RWPE2 (cell line): ENCODE data around the gene BRAF.

Experiments used
- ATAC-seq: fragments of 200-7000 bp; cut with Tn5 transposase; 3 replicates; pipeline ENCODE4 v1.9.1; 2021; ENCODE audit warnings: low read depth
- DNase-seq: peaks from one replicate; pipeline ENCODE4 v3.0.0-alpha.2; 2020; ENCODE audit warnings: low spot score
- H3K27ac ChIP-seq: fragments of 450-650 bp; 2 replicates; pipeline ENCODE4 v1.5.1; 2017; ENCODE audit warnings: mild to moderate bottlenecking; ENCODE audit not compliant: poor library complexity, severe bottlenecking
- H3K27me3 ChIP-seq: fragments of 250-450 bp; sonication (Bioruptor Pico); 2 replicates; pipeline ENCODE4 v1.5.1; 2021; ENCODE audit warnings: mild to moderate bottlenecking, moderate library complexity; ENCODE audit not compliant: insufficient read depth, poor library complexity, severe bottlenecking
- H3K36me3 ChIP-seq: fragments of 250-450 bp; sonication (Bioruptor Pico); 2 replicates; pipeline ENCODE4 v1.5.1; 2020; ENCODE audit warnings: low read depth, mild to moderate bottlenecking, moderate library complexity
- H3K4me1 ChIP-seq: fragments of 250-450 bp; sonication (Bioruptor Pico); 2 replicates; pipeline ENCODE4 v1.5.1; 2021; ENCODE audit warnings: mild to moderate bottlenecking, moderate library complexity; ENCODE audit not compliant: insufficient read depth, poor library complexity, severe bottlenecking
- H3K4me3 ChIP-seq: fragments of 250-450 bp; sonication (Bioruptor Pico); 2 replicates; pipeline ENCODE4 v1.5.1; 2021; ENCODE audit warnings: mild to moderate bottlenecking, moderate library complexity; ENCODE audit not compliant: severe bottlenecking
- H3K9me3 ChIP-seq: fragments of 250-450 bp; sonication (Bioruptor Pico); 2 replicates; pipeline ENCODE4 v1.5.1; 2021; ENCODE audit warnings: mild to moderate bottlenecking, moderate library complexity; ENCODE audit not compliant: severe bottlenecking
- TF ChIP-seq, protein P1 (sequence below): fragments of 450-650 bp; IDR thresholded peaks from one replicate; pipeline ENCODE4 v1.5.1; 2017; ENCODE audit warnings: mild to moderate bottlenecking, moderate library complexity; ENCODE audit not compliant: poor library complexity, severe bottlenecking

Gene BRAF

DNA sequence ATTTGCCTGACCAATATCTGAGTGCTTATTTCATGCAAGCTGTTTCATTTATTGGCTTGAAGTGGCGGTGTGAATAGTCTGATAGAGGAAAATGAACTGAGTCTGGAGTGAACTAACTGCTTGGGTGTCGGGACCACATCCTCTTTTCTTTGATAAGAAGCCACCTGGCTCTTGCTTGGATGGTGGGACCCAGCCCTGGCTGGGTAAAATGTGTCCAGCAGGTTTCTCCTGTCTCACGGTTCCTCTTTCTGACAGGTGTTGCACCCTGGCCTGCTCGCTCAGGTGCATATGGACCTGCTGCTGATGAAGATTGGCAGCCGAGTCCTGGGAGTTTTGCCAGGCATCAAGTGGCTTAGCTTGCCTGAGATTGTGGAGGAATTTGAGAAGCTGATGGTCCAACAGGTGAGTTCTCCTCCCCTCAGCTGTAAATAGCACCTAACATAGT is 250.4 kb downstream of the BRAF start:
- DNase-seq, result no peak
- peak overlapping the region; percentile 83 for H3K4me3 ChIP-seq
- peaks cover 9% of the 10 kb centered on the region for H3K4me1 ChIP-seq
- no peak overlapping the region for H3K27ac ChIP-seq
- H3K9me3 ChIP-seq, result no peaks in the 10 kb centered on the region
- ATAC-seq, result no peak
- no peaks in the 10 kb centered on the region for H3K27me3 ChIP-seq
- TF ChIP-seq, protein P1, sequence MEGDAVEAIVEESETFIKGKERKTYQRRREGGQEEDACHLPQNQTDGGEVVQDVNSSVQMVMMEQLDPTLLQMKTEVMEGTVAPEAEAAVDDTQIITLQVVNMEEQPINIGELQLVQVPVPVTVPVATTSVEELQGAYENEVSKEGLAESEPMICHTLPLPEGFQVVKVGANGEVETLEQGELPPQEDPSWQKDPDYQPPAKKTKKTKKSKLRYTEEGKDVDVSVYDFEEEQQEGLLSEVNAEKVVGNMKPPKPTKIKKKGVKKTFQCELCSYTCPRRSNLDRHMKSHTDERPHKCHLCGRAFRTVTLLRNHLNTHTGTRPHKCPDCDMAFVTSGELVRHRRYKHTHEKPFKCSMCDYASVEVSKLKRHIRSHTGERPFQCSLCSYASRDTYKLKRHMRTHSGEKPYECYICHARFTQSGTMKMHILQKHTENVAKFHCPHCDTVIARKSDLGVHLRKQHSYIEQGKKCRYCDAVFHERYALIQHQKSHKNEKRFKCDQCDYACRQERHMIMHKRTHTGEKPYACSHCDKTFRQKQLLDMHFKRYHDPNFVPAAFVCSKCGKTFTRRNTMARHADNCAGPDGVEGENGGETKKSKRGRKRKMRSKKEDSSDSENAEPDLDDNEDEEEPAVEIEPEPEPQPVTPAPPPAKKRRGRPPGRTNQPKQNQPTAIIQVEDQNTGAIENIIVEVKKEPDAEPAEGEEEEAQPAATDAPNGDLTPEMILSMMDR, result no peak
- H3K36me3 ChIP-seq, result peaks cover 21% of the 10 kb centered on the region

- peak overlapping the region; percentile 83 for H3K4me3 ChIP-seq
- peak overlapping the region; percentile 49 for H3K27ac ChIP-seq
- H3K4me1 ChIP-seq, result peaks cover 9% of the 10 kb centered on the region
- H3K36me3 ChIP-seq, result peaks cover 17% of the 10 kb centered on the region
- no peaks in the 10 kb centered on the region for H3K9me3 ChIP-seq
- ATAC-seq (peak; percentile 41), DNase-seq (no peak)
- H3K27me3 ChIP-seq, result no peaks in the 10 kb centered on the region
- TF ChIP-seq, protein P1, result no peak
Measured at GRCh38 chr7:140673774-140674155, 251.0 kb downstream of the BRAF start.

- peaks cover 9% of the 10 kb centered on the region for H3K4me1 ChIP-seq
- no peak for DNase-seq
Measured at GRCh38 chr7:140673063-140673773, 251.5 kb downstream of the BRAF start.

GRCh38 chr7:140672382-140673062 is 252.2 kb downstream of the BRAF start, which contains the start of gene ADCK2:
Gene ADCK2 (plus strand): TSS chr7:140672945. CDS start chr7:140673331, 386 bp downstream.
- ATAC-seq (peak; percentile 61), DNase-seq (no peak)
- Histone ChIP-seq H3K27me3 (no peaks in the 10 kb centered on the region), H3K36me3 (peaks cover 14% of the 10 kb centered on the region), H3K4me3 (peak within 1 kb of the TSS; percentile 83), H3K9me3 (no peaks in the 10 kb centered on the region), H3K27ac (peak within 1 kb of the TSS; percentile 49), H3K4me1 (peaks cover 9% of the 10 kb centered on the region)
- TF ChIP-seq, protein P1, result no peak

More at GRCh38 chr7:140673063-140673773, 251.5 kb downstream of the BRAF start:
- Histone ChIP-seq H3K36me3 (peaks cover 17% of the 10 kb centered on the region), H3K27me3 (no peaks in the 10 kb centered on the region), H3K27ac (peak overlapping the region; percentile 49), H3K4me3 (peak overlapping the region; percentile 83), H3K9me3 (no peaks in the 10 kb centered on the region)
- peak; percentile 78 for ATAC-seq
- TF ChIP-seq, protein P1, result no peak
